Measurements from ENCODE around the gene EPB41L4B.

EPB41L4B gene

GRCh38 chr9:109276469-109277440 lies 44.1 kb downstream of the EPB41L4B start:
- no peak for DNase-seq (ENCODE audit: low spot score)
- TF ChIP-seq, protein P1, sequence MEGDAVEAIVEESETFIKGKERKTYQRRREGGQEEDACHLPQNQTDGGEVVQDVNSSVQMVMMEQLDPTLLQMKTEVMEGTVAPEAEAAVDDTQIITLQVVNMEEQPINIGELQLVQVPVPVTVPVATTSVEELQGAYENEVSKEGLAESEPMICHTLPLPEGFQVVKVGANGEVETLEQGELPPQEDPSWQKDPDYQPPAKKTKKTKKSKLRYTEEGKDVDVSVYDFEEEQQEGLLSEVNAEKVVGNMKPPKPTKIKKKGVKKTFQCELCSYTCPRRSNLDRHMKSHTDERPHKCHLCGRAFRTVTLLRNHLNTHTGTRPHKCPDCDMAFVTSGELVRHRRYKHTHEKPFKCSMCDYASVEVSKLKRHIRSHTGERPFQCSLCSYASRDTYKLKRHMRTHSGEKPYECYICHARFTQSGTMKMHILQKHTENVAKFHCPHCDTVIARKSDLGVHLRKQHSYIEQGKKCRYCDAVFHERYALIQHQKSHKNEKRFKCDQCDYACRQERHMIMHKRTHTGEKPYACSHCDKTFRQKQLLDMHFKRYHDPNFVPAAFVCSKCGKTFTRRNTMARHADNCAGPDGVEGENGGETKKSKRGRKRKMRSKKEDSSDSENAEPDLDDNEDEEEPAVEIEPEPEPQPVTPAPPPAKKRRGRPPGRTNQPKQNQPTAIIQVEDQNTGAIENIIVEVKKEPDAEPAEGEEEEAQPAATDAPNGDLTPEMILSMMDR (IDR thresholded peaks at IDR 0.05; ENCODE audit: extremely low read depth, insufficient read depth, missing control alignments) = no peak
- in situ Hi-C loops (cut with MboI; ENCODE audit: low pct_unique_long_range_greater_than_20kb, low sequenced_read_pairs, unreplicated experiment) = no loop called here

GRCh38 chr9:109274884-109275730 lies 45.8 kb downstream of the EPB41L4B start:
- in situ Hi-C loops (cut with MboI; ENCODE audit: low pct_unique_long_range_greater_than_20kb, low sequenced_read_pairs, unreplicated experiment) = no loop called here
- no peak for DNase-seq (ENCODE audit: low spot score)
- TF ChIP-seq, protein P1 (IDR thresholded peaks at IDR 0.05; ENCODE audit: extremely low read depth, insufficient read depth, missing control alignments) = no peak

GRCh38 chr9:109273869-109274268 lies 47.0 kb downstream of the EPB41L4B start:
- no peak for DNase-seq (ENCODE audit: low spot score)
- TF ChIP-seq, protein P1 (IDR thresholded peaks at IDR 0.05; ENCODE audit: extremely low read depth, insufficient read depth, missing control alignments) = no peak
- in situ Hi-C loops (cut with MboI; ENCODE audit: low pct_unique_long_range_greater_than_20kb, low sequenced_read_pairs, unreplicated experiment) = no loop called here

GRCh38 chr9:109272745-109273144 lies 48.1 kb downstream of the EPB41L4B start:
- TF ChIP-seq, protein P1 (IDR thresholded peaks at IDR 0.05; ENCODE audit: extremely low read depth, insufficient read depth, missing control alignments) = no peak
- in situ Hi-C loops (cut with MboI; ENCODE audit: low pct_unique_long_range_greater_than_20kb, low sequenced_read_pairs, unreplicated experiment) = no loop called here

GRCh38 chr9:109272045-109272444 lies 48.8 kb downstream of the EPB41L4B start:
- DNase-seq (ENCODE audit: low spot score) = no peak
- TF ChIP-seq, protein P1 (IDR thresholded peaks at IDR 0.05; ENCODE audit: extremely low read depth, insufficient read depth, missing control alignments) = no peak
- in situ Hi-C loops (cut with MboI; ENCODE audit: low pct_unique_long_range_greater_than_20kb, low sequenced_read_pairs, unreplicated experiment) = no loop called here

More at GRCh38 chr9:109272745-109273144, 48.1 kb downstream of the EPB41L4B start:
- DNase-seq (ENCODE audit: low spot score) = no peak

Data from GM13977 (cell line).